Measurements from ENCODE around the gene MEGF6. TPM values are rescaled to one million over a fixed set of nuclear protein-coding genes. Genes with fewer than 3 reads are reported as not detected.

The MEGF6 gene
- total RNA-seq: 3.0 and 35.6 TPM in 2 replicates

DNA sequence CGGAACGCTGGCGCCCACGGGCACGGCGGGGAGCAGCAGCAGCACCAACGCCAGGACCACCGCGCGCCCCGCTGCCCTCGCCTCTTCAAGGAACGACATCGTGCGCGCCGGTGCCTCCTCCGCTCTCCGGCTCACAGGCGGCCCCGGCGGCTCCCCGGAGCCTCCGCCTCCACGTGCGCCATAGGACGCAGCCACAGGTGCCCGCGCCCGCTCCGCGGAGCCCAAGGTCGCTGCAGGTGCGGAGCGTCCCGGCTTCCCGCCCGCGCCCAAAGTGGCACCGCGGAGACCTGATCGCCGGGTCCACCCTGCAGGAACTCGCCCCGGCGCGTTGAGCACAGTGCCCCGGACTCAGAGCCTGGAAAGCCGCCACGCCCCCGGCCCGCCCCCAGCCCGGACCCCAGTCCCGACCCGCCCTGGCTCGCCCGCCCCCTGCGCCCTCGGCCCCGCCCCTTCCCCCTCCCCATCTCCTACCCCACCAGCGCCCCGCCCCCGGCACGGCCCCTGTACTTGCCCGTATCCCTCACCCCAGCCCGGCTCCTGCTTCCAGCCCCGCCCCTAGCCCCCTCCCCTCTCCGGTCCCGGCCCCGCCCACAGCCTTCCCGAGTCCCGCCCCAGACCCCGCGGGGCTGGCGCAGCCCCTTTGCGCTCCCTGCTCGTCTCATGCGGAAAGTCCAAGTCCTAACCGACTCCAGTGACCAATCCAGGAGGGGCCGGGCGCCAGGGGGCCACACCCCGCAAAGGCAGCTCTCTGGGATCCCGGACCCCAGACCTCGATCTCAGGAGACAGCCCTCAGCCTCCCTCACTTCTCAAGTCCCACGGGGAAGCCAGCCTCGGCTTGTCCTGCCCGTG is at the start of gene MEGF6:
Gene MEGF6 (minus strand): TSS at position 339 of the 850 bp plus-strand sequence. CDS start 240 bp downstream, at position 99.

GRCh38 chr1:3651930-3652547 is 40.7 kb upstream of the MEGF6 start, which contains the start of gene TP73:
Gene TP73, plus strand, starts transcription at chr1:3652516. Its CDS starts 29,850 bp downstream, at chr1:3682366.

GRCh38 chr1:3649342-3650247 is 38.3 kb upstream of the MEGF6 start, which contains the start of gene WRAP73:
Gene WRAP73, minus strand, starts transcription at chr1:3650103. Its CDS starts 104 bp downstream, at chr1:3649999.

DNA sequence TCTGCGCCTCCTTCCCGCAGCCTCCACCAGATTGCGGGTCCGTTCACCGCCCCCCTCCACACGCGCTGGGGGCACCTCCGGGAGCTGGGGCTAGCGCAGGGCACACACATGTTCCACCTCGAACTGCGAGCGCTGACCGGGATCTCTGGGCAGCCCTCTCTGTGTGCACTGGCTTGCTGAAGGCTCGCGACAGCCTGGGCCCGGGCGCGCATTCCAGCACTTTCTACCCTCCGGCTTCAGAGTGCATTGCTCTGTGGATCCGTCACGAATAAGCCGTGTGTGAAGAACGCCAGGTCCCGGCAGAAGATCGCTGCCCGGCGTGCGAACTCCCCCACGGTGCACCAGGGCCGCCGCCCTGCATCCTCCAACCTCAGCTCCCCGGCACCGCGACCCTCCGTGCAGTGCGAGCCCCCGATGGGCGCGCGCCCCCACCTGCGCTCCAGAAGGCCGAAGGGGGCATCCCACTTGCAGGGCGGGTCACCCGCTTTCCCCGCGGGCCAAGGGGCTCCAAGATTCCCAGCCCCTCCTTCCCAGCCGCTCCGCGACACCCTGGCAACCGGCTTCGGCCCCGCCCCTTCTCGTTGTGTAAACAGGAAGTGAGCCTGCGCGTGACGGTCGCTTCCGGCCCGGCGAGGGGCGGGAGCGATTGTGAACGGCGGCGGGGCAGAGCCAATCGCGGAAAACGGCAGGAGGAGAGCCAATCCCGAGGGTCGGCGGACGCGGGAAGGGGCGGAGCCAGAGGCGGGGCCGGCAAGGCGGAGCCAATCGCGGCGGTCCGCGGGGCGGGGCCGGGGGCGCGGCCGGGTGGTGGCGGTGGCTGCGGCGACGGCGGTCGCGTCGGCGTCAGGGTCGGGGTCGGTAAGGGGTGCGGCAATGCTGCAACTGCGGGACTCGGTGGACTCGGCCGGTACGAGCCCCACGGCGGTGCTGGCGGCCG is 13.2 kb upstream of the MEGF6 start, which contains the start of gene TPRG1L:
Gene TPRG1L (plus strand): TSS at position 816 of the 937 bp plus-strand sequence. CDS start 58 bp downstream, at position 874.

GRCh38 chr1:3453891-3454810 is 157.2 kb downstream of the MEGF6 start, which contains the start of gene ARHGEF16:
Gene ARHGEF16, plus strand, starts transcription at chr1:3454665. Its CDS starts 8,420 bp downstream, at chr1:3463085.

Other genes with a start within 250 kb of the MEGF6 start
- 0.23 TPM in 1 of 2 replicates, not detected in the other for gene ARHGEF16, start 156.8 kb downstream of the MEGF6 start, total RNA-seq
- gene TPRG1L, start 13.5 kb upstream of the MEGF6 start, total RNA-seq: 20.7 and 32.7 TPM in 2 replicates
- 8.2 and 17.3 TPM in 2 replicates for gene WRAP73, start 38.6 kb upstream of the MEGF6 start, total RNA-seq
- gene TP73, start 41.0 kb upstream of the MEGF6 start, total RNA-seq: not detected in 2 replicates
- gene CCDC27, start 140.9 kb upstream of the MEGF6 start, total RNA-seq: not detected in 2 replicates
- gene SMIM1, start 161.2 kb upstream of the MEGF6 start, total RNA-seq: 10.3 TPM in 1 of 2 replicates, not detected in the other
- 31.7 and 33.8 TPM in 2 replicates for gene LRRC47, start 185.0 kb upstream of the MEGF6 start, total RNA-seq
- 26.7 and 32.4 TPM in 2 replicates for gene CEP104, start 245.7 kb upstream of the MEGF6 start, total RNA-seq
- 3.5 and 6.3 TPM in 2 replicates for gene DFFB, start 246.0 kb upstream of the MEGF6 start, total RNA-seq

Data from pericardium fibroblast (primary cell).